K562 (cell line): Measurements from ENCODE around the gene REG4. TPM values are rescaled to one million over a fixed set of nuclear protein-coding genes. Genes with fewer than 3 reads are reported as not detected.

Experiments
- ATAC-seq: fragments of 200-7000 bp; cut with Tn5 transposase; 3 replicates; pipeline ENCODE4 v1.9.1; 2020; ENCODE audit warnings: moderate library complexity
- BruUV-seq: library from RNA; stranded (reverse); fragments of 400-500 nt; replicated peaks from 2 replicates; lab custom pipeline; 2021; lab: Mats Ljungman, UMichigan
- CTCF ChIA-PET: fragments of 300-600 bp; formaldehyde crosslinking; extraction: SDS; loops from one replicate; lab custom pipeline; 2021; ENCODE audit warnings: low intra/inter-chr PET ratio; lab: Yijun Ruan, JAX
- POLR2A ChIA-PET: fragments of 300-600, 350-650 bp; sonication (Branson Sonifier 250); formaldehyde crosslinking; extraction: SDS; loops from one replicate; lab custom pipeline; 2021; ENCODE audit warnings: antibody characterized with exemption, inconsistent platforms; lab: Yijun Ruan, JAX
- DNase-seq, 4 experiments: peaks; one replicate each; pipeline versions ENCODE4 v3.0.0 to v3.0.0-alpha.2; 2011 to 2018; ENCODE audit warnings: low spot score in 3 of 4, mixed read lengths in 3 of 4; ENCODE audit errors: extremely low read depth in 1 of 4
- FAIRE-seq: peaks from 2 replicates; lab custom pipeline; 2011; peaks lifted over from hg19 to GRCh38; lab: Jason Lieb, UNC
- H2AFZ ChIP-seq: 2 replicates; pipeline ENCODE4 v1.6.0; 2011; ENCODE audit warnings: low read depth, low read length, control low read depth, inconsistent platforms
- H3K27ac ChIP-seq: fragments of 200-600 bp; 3 replicates; pipeline ENCODE4 v1.8.0; 2011; ENCODE audit warnings: low read depth, mild to moderate bottlenecking, control low read depth, inconsistent platforms, low read length, moderate library complexity, mixed read lengths; ENCODE audit errors: extremely low read depth
- H3K27me3 ChIP-seq, 2 experiments: fragments of 300-600 bp in 1 of 2; 2 replicates in 1 of 2; 3 replicates in 1 of 2; pipeline versions ENCODE4 v1.6.0 to v1.8.0; 2011; ENCODE audit warnings: inconsistent platforms in 2 of 2, low read length in 2 of 2, mild to moderate bottlenecking in 1 of 2, mixed read lengths in 1 of 2, moderate library complexity in 1 of 2; ENCODE audit not compliant: control insufficient read depth in 2 of 2, insufficient read depth in 2 of 2
- H3K36me3 ChIP-seq: fragments of 300-600 bp; 3 replicates; pipeline ENCODE4 v1.8.0; 2011; ENCODE audit warnings: mild to moderate bottlenecking, low read length, inconsistent platforms; ENCODE audit not compliant: control insufficient read depth, insufficient read depth
- H3K4me1 ChIP-seq, 2 experiments: fragments of 200-600 bp in 1 of 2; replicated peaks in 1 of 2; 2 replicates in 1 of 2; 3 replicates in 1 of 2; pipeline versions ENCODE4 v1.5.1 to v1.8.0; 2011; ENCODE audit warnings: inconsistent platforms in 2 of 2, low read length in 2 of 2, mild to moderate bottlenecking in 1 of 2, mixed read lengths in 1 of 2, moderate library complexity in 1 of 2; ENCODE audit not compliant: control insufficient read depth in 2 of 2, insufficient read depth in 2 of 2
- H3K4me2 ChIP-seq: 2 replicates; pipeline ENCODE4 v1.6.1; 2011; ENCODE audit warnings: low read length, control low read depth, inconsistent platforms, mixed read lengths; ENCODE audit not compliant: insufficient read depth
- H3K4me3 ChIP-seq: fragments of 200-600 bp; sonication (generic), shearing (Covaris generic); 2 replicates; pipeline ENCODE4 v1.5.1; 2016; ENCODE audit warnings: control low read depth, inconsistent platforms
- H3K79me2 ChIP-seq: fragments of 200-600 bp; 3 replicates; pipeline ENCODE4 v1.8.0; 2011; ENCODE audit warnings: low read length, inconsistent platforms; ENCODE audit not compliant: control insufficient read depth, insufficient read depth
- H3K9ac ChIP-seq, 2 experiments: 2 replicates each; pipeline versions ENCODE4 v1.6.0 to v1.6.1; 2011; ENCODE audit warnings: low read depth in 2 of 2, low read length in 2 of 2, control low read depth in 1 of 2, inconsistent platforms in 1 of 2, mild to moderate bottlenecking in 1 of 2, mixed read lengths in 1 of 2; ENCODE audit not compliant: insufficient read depth in 1 of 2
- H3K9me1 ChIP-seq: one replicate; pipeline ENCODE4 v1.6.0; 2011; ENCODE audit warnings: inconsistent platforms, mild to moderate bottlenecking, low read length, moderate library complexity; ENCODE audit not compliant: control insufficient read depth, insufficient read depth
- H3K9me3 ChIP-seq: replicated peaks from 2 replicates; pipeline ENCODE4 v1.5.1; 2011; ENCODE audit warnings: low read depth, low read length, inconsistent platforms; ENCODE audit not compliant: control insufficient read depth, insufficient read depth
- H4K20me1 ChIP-seq: replicated peaks from 2 replicates; pipeline ENCODE4 v1.6.1; 2011; ENCODE audit warnings: low read length, inconsistent platforms, mixed read lengths; ENCODE audit not compliant: control insufficient read depth, insufficient read depth
- ELF2 ChIP-seq: fragments of 250-450 bp; sonication (Bioruptor Pico); IDR thresholded peaks from 2 replicates; pipeline ENCODE4 v1.5.0; 2021; ENCODE audit warnings: mild to moderate bottlenecking
- HDAC8 ChIP-seq: fragments of 450-650 bp; IDR thresholded peaks from 2 replicates; pipeline ENCODE4 v1.6.1; 2016; ENCODE audit warnings: mild to moderate bottlenecking, missing genetic modification characterization, moderate library complexity, missing compliant biosample characterization
- NR2F6 ChIP-seq: fragments of 450-650 bp; formaldehyde crosslinking; IDR thresholded peaks from 2 replicates; pipeline ENCODE4 v1.4.0; 2020; ENCODE audit warnings: mild to moderate bottlenecking
- PRPF4 ChIP-seq: fragments of 200-400 bp; formaldehyde crosslinking; IDR thresholded peaks from one replicate; pipeline ENCODE4 v1.6.1; 2017; ENCODE audit warnings: low read length, low read depth, mild to moderate bottlenecking; ENCODE audit not compliant: insufficient read depth, poor library complexity, severe bottlenecking
- SOX6 ChIP-seq: fragments of 450-650 bp; IDR thresholded peaks from 2 replicates; pipeline ENCODE4 v1.6.1; 2014; ENCODE audit warnings: mild to moderate bottlenecking
- WGBS: fragments of 100-300 bp; shearing (Covaris generic); methylation state at CpG from one replicate; pipeline ENCODE4 v1.1.6; 2016; ENCODE audit warnings: low coverage, mixed read lengths; ENCODE audit not compliant: insufficient coverage; ENCODE audit errors: missing lambda C conversion rate; 5-methylcytosine and 5-hydroxymethylcytosine counted together
- in situ Hi-C: fragments of 300-500 bp; cut with MboI; formaldehyde crosslinking; loops from 4 replicates; pipeline ENCODE4 v1.15.0; 2018; ENCODE audit warnings: inconsistent platforms, mixed read lengths
- intact Hi-C: fragments of 100-400 bp; cut with micrococcal nuclease; formaldehyde crosslinking; loops from 2 replicates; pipeline ENCODE4 v1.14.2; 2022
- polyA plus RNA-seq, 8 experiments: library from polyadenylated mRNA; depleted of rRNA in 4 of 8; stranded (reverse) in 5 of 8; unstranded in 3 of 8; fragments of >200 nt; fragmentation: Nextera tagmentation in 2 of 8; fragmentation: Illumina TruSeq in 1 of 8; extraction: Ambion mirVana in 2 of 8; extraction: Trizol in 1 of 8; gene quantifications; 2 replicates each; pipeline versions ENCODE4 v1.2.1 to v1.2.3, GENCODE V29; 2011 to 2014; ENCODE audit warnings: inconsistent platforms in 1 of 8, missing spikeins in 1 of 8
- total RNA-seq, 7 experiments: library from RNA; depleted of rRNA in 6 of 7; stranded (reverse); fragments of >200 nt in 6 of 7; fragmentation: Illumina TruSeq in 2 of 7; extraction: Trizol in 2 of 7; gene quantifications; 2 replicates each; pipeline versions ENCODE4 v1.2.1 to v1.2.3, GENCODE V29; 2011 to 2021; ENCODE audit warnings: low replicate concordance in 1 of 7
- TF ChIP-seq, protein P1 (sequence below): fragments of 250-450 bp; sonication (Bioruptor Pico); IDR thresholded peaks from 2 replicates; pipeline ENCODE4 v1.8.0; 2021; ENCODE audit warnings: moderate library complexity, mild to moderate bottlenecking, inconsistent platforms

REG4 gene
- total and polyA plus RNA-seq, 9 of the 15 experiments (the other 6 are each of a cell fraction or from before 2014, with no cell fraction given), result not detected

DNA sequence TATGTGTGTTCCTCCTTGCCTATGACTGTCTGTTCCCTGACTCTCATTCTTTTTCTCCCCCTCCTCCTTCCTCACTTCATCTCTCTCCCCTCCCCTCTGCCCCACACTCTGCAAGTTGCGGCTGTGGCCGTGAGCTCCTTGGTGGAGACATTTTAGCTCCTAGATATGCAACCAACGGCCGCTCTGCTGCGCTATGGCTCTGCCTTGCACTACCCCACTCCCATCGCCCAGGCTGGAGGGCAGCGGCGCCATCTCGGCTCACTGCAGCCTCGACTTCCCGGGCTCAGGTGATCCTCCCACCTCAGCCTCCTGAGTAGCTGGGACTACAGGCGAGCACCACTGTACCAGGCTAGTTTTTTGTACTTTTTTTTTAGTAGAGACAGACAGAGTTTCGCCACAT, 5.5 kb downstream of the REG4 start:
- no peak overlapping the region for H3K9ac ChIP-seq
- ATAC-seq (no peak), DNase-seq (no peak), FAIRE-seq (no peak)
- BruUV-seq, result no TSS peak
- H3K27me3 ChIP-seq, result peaks cover 44 to 46% of the 10 kb centered on the region in 2 experiments
- no peaks in the 10 kb centered on the region for H4K20me1 ChIP-seq
- WGBS, result under 1% methylated on average over 13 of the region's 13 CpGs
- H3K4me1 ChIP-seq, result 0 out of 5 replicates have a peak, but pooled peaks cover 0 to 2% of the 10 kb centered on the region in 2 experiments
- H3K4me3 ChIP-seq, result no peak overlapping the region
- H3K9me1 ChIP-seq, result no peaks in the 10 kb centered on the region
- H3K4me2 ChIP-seq, result no peak overlapping the region
- in situ Hi-C loops, result no loop called here
- POLR2A ChIA-PET, result no interaction called here
- no peaks in the 10 kb centered on the region for H3K36me3 ChIP-seq
- TF ChIP-seq NR2F6 (CRISPR knock-in tag) (no peak), ELF2 (CRISPR knock-in tag) (no peak), PRPF4 (no peak), HDAC8 (tag) (no peak), SOX6 (no peak)
- TF ChIP-seq, protein P1, sequence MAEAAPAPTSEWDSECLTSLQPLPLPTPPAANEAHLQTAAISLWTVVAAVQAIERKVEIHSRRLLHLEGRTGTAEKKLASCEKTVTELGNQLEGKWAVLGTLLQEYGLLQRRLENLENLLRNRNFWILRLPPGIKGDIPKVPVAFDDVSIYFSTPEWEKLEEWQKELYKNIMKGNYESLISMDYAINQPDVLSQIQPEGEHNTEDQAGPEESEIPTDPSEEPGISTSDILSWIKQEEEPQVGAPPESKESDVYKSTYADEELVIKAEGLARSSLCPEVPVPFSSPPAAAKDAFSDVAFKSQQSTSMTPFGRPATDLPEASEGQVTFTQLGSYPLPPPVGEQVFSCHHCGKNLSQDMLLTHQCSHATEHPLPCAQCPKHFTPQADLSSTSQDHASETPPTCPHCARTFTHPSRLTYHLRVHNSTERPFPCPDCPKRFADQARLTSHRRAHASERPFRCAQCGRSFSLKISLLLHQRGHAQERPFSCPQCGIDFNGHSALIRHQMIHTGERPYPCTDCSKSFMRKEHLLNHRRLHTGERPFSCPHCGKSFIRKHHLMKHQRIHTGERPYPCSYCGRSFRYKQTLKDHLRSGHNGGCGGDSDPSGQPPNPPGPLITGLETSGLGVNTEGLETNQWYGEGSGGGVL, result no peak
- H3K79me2 ChIP-seq, result no peaks in the 10 kb centered on the region
- H3K27ac ChIP-seq, result no peak overlapping the region
- CTCF ChIA-PET, result no interaction called here
- H2AFZ ChIP-seq, result no peak overlapping the region
- no peaks in the 10 kb centered on the region for H3K9me3 ChIP-seq
- intact Hi-C loops, result no loop called here
